Colonic mucosa (tissue), 4 donors: ENCODE measurements around the gene SMNDC1. TPM values are rescaled to one million over a fixed set of nuclear protein-coding genes. Genes with fewer than 3 reads are reported as not detected.

Experiments used
- DNase-seq: peaks from one replicate; pipeline ENCODE4 v3.0.0-alpha.2; 2020
- H3K27ac ChIP-seq: fragments of 200-600 bp; one replicate; pipeline ENCODE4 v1.8.0; 2021
- H3K27me3 ChIP-seq: fragments of 200-600 bp; one replicate; pipeline ENCODE4 v1.8.0; 2021
- H3K36me3 ChIP-seq: fragments of 200-600 bp; one replicate; pipeline ENCODE4 v1.8.0; 2021
- H3K4me1 ChIP-seq: fragments of 200-600 bp; one replicate; pipeline ENCODE4 v1.8.0; 2021; ENCODE audit warnings: mild to moderate bottlenecking
- H3K4me3 ChIP-seq: fragments of 200-600 bp; one replicate; pipeline ENCODE4 v1.8.0; 2021
- H3K9ac ChIP-seq, 2 donors: one replicate each; pipeline ENCODE4 v1.7.0; 2013; ENCODE audit warnings: control low read depth in 2 of 2, low read depth in 2 of 2, low read length in 2 of 2
- H3K9me3 ChIP-seq: fragments of 200-600 bp; one replicate; pipeline ENCODE4 v1.8.0; 2021
- intact Hi-C: fragments of 100-400 bp; cut with DNase I; formaldehyde crosslinking; loops from one replicate; pipeline ENCODE4 v1.14.1; 2022
- total RNA-seq, 2 donors: library from RNA; stranded (reverse); fragmentation: NEBNext Ultra II Directional in 1 of 2; extraction: Animal tissue kit (Norgen Biotek cat#: 25700) in 1 of 2; gene quantifications; one replicate each; pipeline ENCODE4 v1.2.1, GENCODE V29; 2021
- TF ChIP-seq, protein P1 (sequence below): fragments of 200-600 bp; IDR thresholded peaks from one replicate; pipeline ENCODE4 v1.8.0; 2022; ENCODE audit warnings: antibody characterized with exemption, mild to moderate bottlenecking
- donor health status: healthy.
- donor health status: DM: no; HTN: no; CAD: no.
- donor health status: DM: no; HTN: no; CAD: no.

SMNDC1 gene
- total RNA-seq, 2 donors from 2014 or later = 24.8 to 32.1 TPM

DNA sequence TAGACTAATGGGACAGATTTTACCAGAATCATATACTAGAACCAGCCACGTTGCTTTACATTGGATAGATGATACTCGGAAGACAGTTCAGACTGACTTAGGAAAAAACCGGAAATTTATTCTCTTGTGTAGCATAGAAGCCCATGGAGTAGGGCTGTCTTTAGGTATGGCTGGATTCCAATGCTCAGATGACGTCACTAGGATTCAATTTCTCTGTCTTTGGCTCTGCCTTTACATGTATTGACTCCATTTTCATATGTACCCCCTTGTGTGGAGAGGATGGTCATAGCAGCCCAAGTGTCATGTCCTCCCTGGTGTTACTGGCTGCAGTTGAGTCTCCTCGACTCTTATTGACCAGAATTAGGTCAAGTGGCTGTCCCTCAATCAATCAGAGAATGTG is 39.2 kb upstream of the SMNDC1 start:
- H3K27ac ChIP-seq = no peak overlapping the region
- no peak overlapping the region for H3K9ac ChIP-seq
- no peak overlapping the region for H3K4me3 ChIP-seq
- H3K36me3 ChIP-seq = no peaks in the 10 kb centered on the region
- no peak for DNase-seq
- no peaks in the 10 kb centered on the region for H3K9me3 ChIP-seq
- intact Hi-C loops = no loop called here
- TF ChIP-seq, protein P1, sequence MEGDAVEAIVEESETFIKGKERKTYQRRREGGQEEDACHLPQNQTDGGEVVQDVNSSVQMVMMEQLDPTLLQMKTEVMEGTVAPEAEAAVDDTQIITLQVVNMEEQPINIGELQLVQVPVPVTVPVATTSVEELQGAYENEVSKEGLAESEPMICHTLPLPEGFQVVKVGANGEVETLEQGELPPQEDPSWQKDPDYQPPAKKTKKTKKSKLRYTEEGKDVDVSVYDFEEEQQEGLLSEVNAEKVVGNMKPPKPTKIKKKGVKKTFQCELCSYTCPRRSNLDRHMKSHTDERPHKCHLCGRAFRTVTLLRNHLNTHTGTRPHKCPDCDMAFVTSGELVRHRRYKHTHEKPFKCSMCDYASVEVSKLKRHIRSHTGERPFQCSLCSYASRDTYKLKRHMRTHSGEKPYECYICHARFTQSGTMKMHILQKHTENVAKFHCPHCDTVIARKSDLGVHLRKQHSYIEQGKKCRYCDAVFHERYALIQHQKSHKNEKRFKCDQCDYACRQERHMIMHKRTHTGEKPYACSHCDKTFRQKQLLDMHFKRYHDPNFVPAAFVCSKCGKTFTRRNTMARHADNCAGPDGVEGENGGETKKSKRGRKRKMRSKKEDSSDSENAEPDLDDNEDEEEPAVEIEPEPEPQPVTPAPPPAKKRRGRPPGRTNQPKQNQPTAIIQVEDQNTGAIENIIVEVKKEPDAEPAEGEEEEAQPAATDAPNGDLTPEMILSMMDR = no peak
- H3K4me1 ChIP-seq = no peaks in the 10 kb centered on the region
- no peaks in the 10 kb centered on the region for H3K27me3 ChIP-seq

- Histone ChIP-seq H3K27me3 (no peaks in the 10 kb centered on the region), H3K9ac (no peak overlapping the region), H3K4me3 (no peak overlapping the region), H3K9me3 (no peaks in the 10 kb centered on the region), H3K27ac (no peak overlapping the region), H3K4me1 (no peaks in the 10 kb centered on the region), H3K36me3 (no peaks in the 10 kb centered on the region)
- DNase-seq = no peak
- TF ChIP-seq, protein P1 = no peak
- intact Hi-C loops = no loop called here
Observed at GRCh38 chr10:110340816-110341215, 36.1 kb upstream of the SMNDC1 start.

DNA sequence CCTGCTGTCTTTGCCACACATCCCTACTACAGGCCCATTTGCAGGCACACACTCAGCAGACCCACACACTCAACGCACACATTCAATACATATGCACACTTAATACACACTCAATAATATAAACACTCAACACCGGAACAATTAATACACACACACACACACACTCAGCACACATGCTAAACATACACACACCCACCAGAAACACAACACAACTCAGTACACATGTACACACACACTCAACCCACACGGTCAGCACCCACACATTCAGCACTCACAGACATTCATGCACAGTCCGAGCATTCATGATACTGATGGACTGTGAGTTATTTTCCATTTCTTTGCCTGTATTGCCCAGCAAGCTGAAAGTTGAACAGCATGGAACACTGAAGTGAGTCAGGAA is 35.4 kb upstream of the SMNDC1 start:
- Histone ChIP-seq H3K27ac (no peak overlapping the region), H3K36me3 (no peaks in the 10 kb centered on the region), H3K27me3 (no peaks in the 10 kb centered on the region), H3K9ac (no peak overlapping the region), H3K4me3 (no peak overlapping the region), H3K9me3 (no peaks in the 10 kb centered on the region), H3K4me1 (no peaks in the 10 kb centered on the region)
- intact Hi-C loops = no loop called here
- TF ChIP-seq, protein P1 = no peak
- no peak for DNase-seq

GRCh38 chr10:110337906-110338305 is 33.2 kb upstream of the SMNDC1 start:
- Histone ChIP-seq H3K9ac (no peak overlapping the region), H3K4me3 (no peak overlapping the region), H3K27ac (no peak overlapping the region), H3K9me3 (no peaks in the 10 kb centered on the region), H3K36me3 (no peaks in the 10 kb centered on the region), H3K4me1 (no peaks in the 10 kb centered on the region), H3K27me3 (no peaks in the 10 kb centered on the region)
- no peak for DNase-seq
- intact Hi-C loops = no loop called here
- TF ChIP-seq, protein P1 = no peak

DNA sequence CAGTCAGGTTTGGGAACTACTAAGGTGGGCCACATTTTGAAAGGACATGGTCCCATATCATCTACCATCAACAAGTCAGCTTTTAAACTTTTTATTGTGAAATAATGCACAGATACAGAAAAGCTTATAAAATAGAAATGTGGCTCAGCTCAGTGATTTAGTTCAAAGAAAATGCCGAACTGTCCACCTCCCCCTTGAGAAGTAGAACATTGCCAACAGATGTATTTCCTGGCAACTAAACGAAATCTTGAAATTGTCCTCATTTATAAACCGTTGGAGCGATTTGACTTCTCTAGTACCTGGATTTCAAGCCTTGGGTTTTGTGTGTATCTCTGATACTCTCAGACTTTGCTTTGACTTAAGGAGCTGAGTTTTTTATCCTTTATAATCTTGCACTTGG is 32.7 kb upstream of the SMNDC1 start:
- TF ChIP-seq, protein P1 = no peak
- no peak overlapping the region for H3K27ac ChIP-seq
- intact Hi-C loops = no loop called here
- H3K27me3 ChIP-seq = no peaks in the 10 kb centered on the region
- H3K4me3 ChIP-seq = no peak overlapping the region
- H3K9ac ChIP-seq = no peak overlapping the region
- H3K4me1 ChIP-seq = no peaks in the 10 kb centered on the region
- H3K36me3 ChIP-seq = no peaks in the 10 kb centered on the region
- no peak for DNase-seq
- H3K9me3 ChIP-seq = no peaks in the 10 kb centered on the region
